HEK293T (cell line): ENCODE data around the gene CCDC80.
"Not testable (repeated sequence)": the region's sequence is repeated elsewhere in the genome, so short reads cannot be mapped to it uniquely, and the experiment has no call there.

Experiments
- CTCF ChIA-PET: fragments of 350-600 bp; formaldehyde crosslinking; extraction: SDS; loops from one replicate; lab custom pipeline; 2021; ENCODE audit warnings: antibody characterized with exemption, inconsistent platforms; lab: Yijun Ruan, JAX
- POLR2A ChIA-PET: fragments of 350-600 bp; formaldehyde crosslinking; extraction: SDS; loops from one replicate; lab custom pipeline; 2020; ENCODE audit warnings: antibody characterized with exemption, inconsistent platforms; lab: Yijun Ruan, JAX
- DNase-seq: peaks from one replicate; pipeline ENCODE4 v3.0.0; 2012; ENCODE audit warnings: mixed read lengths; ENCODE audit errors: extremely low spot score
- ARNT ChIP-seq: fragments of 450-650 bp; IDR thresholded peaks from 2 replicates; pipeline ENCODE4 v1.6.1; 2017; ENCODE audit warnings: mild to moderate bottlenecking
- BHLHE40 ChIP-seq: fragments of 450-650 bp; IDR thresholded peaks from 2 replicates; pipeline ENCODE4 v1.6.1; 2016; ENCODE audit warnings: mild to moderate bottlenecking, moderate library complexity, borderline replicate concordance
- CTBP1 ChIP-seq: fragments of 450-650 bp; IDR thresholded peaks from 2 replicates; pipeline ENCODE4 v1.6.1; 2016; ENCODE audit warnings: borderline replicate concordance
- ELF4 ChIP-seq: fragments of 450-650 bp; IDR thresholded peaks from 2 replicates; pipeline ENCODE4 v1.6.1; 2017; ENCODE audit warnings: antibody characterized with exemption
- FOXA1 ChIP-seq: fragments of 450-650 bp; IDR thresholded peaks from 2 replicates; pipeline ENCODE4 v1.6.1; 2016; ENCODE audit warnings: mild to moderate bottlenecking
- FOXK2 ChIP-seq: fragments of 450-650 bp; IDR thresholded peaks from 2 replicates; pipeline ENCODE4 v1.6.1; 2016; ENCODE audit warnings: mild to moderate bottlenecking
- FOXM1 ChIP-seq: fragments of 450-650 bp; IDR thresholded peaks from 2 replicates; pipeline ENCODE4 v1.6.1; 2017; ENCODE audit warnings: mild to moderate bottlenecking, borderline replicate concordance
- HDGF ChIP-seq: fragments of 450-650 bp; IDR thresholded peaks from 2 replicates; pipeline ENCODE4 v1.6.1; 2017; ENCODE audit warnings: antibody characterized with exemption, borderline replicate concordance
- L3MBTL2 ChIP-seq: fragments of 450-650 bp; conservative IDR thresholded peaks from 2 replicates; pipeline ENCODE4 v1.6.1; 2016; ENCODE audit warnings: mild to moderate bottlenecking
- LEF1 ChIP-seq: fragments of 450-650 bp; IDR thresholded peaks from 2 replicates; pipeline ENCODE4 v1.6.1; 2017; ENCODE audit warnings: mild to moderate bottlenecking, borderline replicate concordance
- NFRKB ChIP-seq: fragments of 450-650 bp; IDR thresholded peaks from 2 replicates; pipeline ENCODE4 v1.6.1; 2016; ENCODE audit warnings: mild to moderate bottlenecking, moderate library complexity
- PKNOX1 ChIP-seq: fragments of 450-650 bp; IDR thresholded peaks from 2 replicates; pipeline ENCODE4 v1.6.1; 2016
- SP1 ChIP-seq: fragments of 450-650 bp; IDR thresholded peaks from 2 replicates; pipeline ENCODE4 v1.6.1; 2017
- SUZ12 ChIP-seq: fragments of 450-650 bp; IDR thresholded peaks from 2 replicates; pipeline ENCODE4 v1.6.1; 2016; ENCODE audit warnings: mild to moderate bottlenecking
- TARDBP ChIP-seq: fragments of 450-650 bp; IDR thresholded peaks from 2 replicates; pipeline ENCODE4 v1.6.1; 2016
- ZNF384 ChIP-seq: fragments of 450-650 bp; IDR thresholded peaks from 2 replicates; pipeline ENCODE4 v1.6.1; 2016

CCDC80 gene

GRCh38 chr3:112572701-112573100 is 68.2 kb downstream of the CCDC80 start:
- ChIA-PET POLR2A (no interaction called here), CTCF (no interaction called here)
- DNase-seq, result no peak
- TF ChIP-seq L3MBTL2 (no peak), ELF4 (no peak), LEF1 (no peak), FOXM1 (no peak), NFRKB (no peak), CTBP1 (no peak), SP1 (no peak), SUZ12 (no peak)

- DNase-seq, result no peak
- POLR2A ChIA-PET, result interaction anchor here (1.0 kb wide), 1 partner anchor 8 kb away, joined by 4 read pairs; no protein-coding TSS in a partner anchor
- TF ChIP-seq L3MBTL2 (no peak), FOXM1 (no peak), ZNF384 (no peak), ELF4 (no peak), CTBP1 (no peak), SUZ12 (no peak), LEF1 (no peak), FOXA1 (no peak), SP1 (no peak), ARNT (no peak), FOXK2 (no peak), TARDBP (no peak), PKNOX1 (no peak), NFRKB (no peak), BHLHE40 (no peak), HDGF (no peak)
- CTCF ChIA-PET, result interaction anchor here (1.0 kb wide), 1 partner anchor 12 kb away, joined by 3 read pairs; no protein-coding TSS in a partner anchor
Measured at GRCh38 chr3:112569265-112569664, 71.7 kb downstream of the CCDC80 start.

- CTCF ChIA-PET, result interaction anchor here (1.0 kb wide), 1 partner anchor 13 kb away, joined by 3 read pairs; no protein-coding TSS in a partner anchor
- POLR2A ChIA-PET, result no interaction called here
- no peak for DNase-seq
- no peak for TF ChIP-seq TARDBP
- no peak for TF ChIP-seq HDGF
- TF ChIP-seq BHLHE40, result no peak
- no peak for TF ChIP-seq CTBP1
- TF ChIP-seq L3MBTL2, result no peak
- TF ChIP-seq ZNF384, result no peak
- TF ChIP-seq SP1, result no peak
- no peak for TF ChIP-seq PKNOX1
- no peak for TF ChIP-seq ARNT
- no peak for TF ChIP-seq FOXM1
- TF ChIP-seq LEF1, result no peak
- TF ChIP-seq FOXK2, result no peak
Measured at GRCh38 chr3:112568642-112569041, 72.3 kb downstream of the CCDC80 start.

GRCh38 chr3:112564940-112565305 is 76.0 kb downstream of the CCDC80 start:
- DNase-seq, result no peak
- CTCF ChIA-PET, result no interaction called here
- TF ChIP-seq CTBP1 (no peak), TARDBP (no peak), FOXK2 (no peak), SP1 (no peak), LEF1 (no peak), FOXA1 (no peak), PKNOX1 (no peak)
- POLR2A ChIA-PET, result no interaction called here

- CTCF ChIA-PET, DNase-seq, POLR2A ChIA-PET: not testable (repeated sequence)
Measured at GRCh38 chr3:112564247-112564939, 76.5 kb downstream of the CCDC80 start.

- ChIA-PET POLR2A (interaction anchor here (0.6 to 1.8 kb wide), 12 partner anchors 10 to 1257 kb away, joined by 3 to 8 read pairs (median 5); no protein-coding TSS in a partner anchor), CTCF (interaction anchor here (0.6 to 0.7 kb wide), 2 partner anchors 44 to 450 kb away, joined by 3 to 4 read pairs; no protein-coding TSS in a partner anchor)
- TF ChIP-seq ELF4, result peak; percentile 87
- TF ChIP-seq SP1, result no peak
- TF ChIP-seq ZNF384, result no peak
- no peak for TF ChIP-seq FOXK2
- no peak for TF ChIP-seq FOXM1
- peak; percentile 73 for TF ChIP-seq L3MBTL2
- 0 out of 2 replicates have a peak, but pooled peaks have one; percentile 37 for TF ChIP-seq LEF1
- TF ChIP-seq BHLHE40, result peak; percentile 54; the same call in 1 of the 2 replicates
- TF ChIP-seq SUZ12, result no peak
- no peak for TF ChIP-seq FOXA1
- 0 out of 2 replicates have a peak, but pooled peaks have one; percentile 38 for TF ChIP-seq ARNT
- TF ChIP-seq PKNOX1, result peak; percentile 82
- TF ChIP-seq CTBP1, result no peak; the same call in 1 of the 2 replicates
- TF ChIP-seq TARDBP, result no peak
- no peak for TF ChIP-seq HDGF
- no peak for TF ChIP-seq NFRKB
Measured at GRCh38 chr3:112561734-112562529, 79.0 kb downstream of the CCDC80 start, which contains the start of the genes ATG3 and SLC35A5. Gene ATG3 (minus strand): TSS chr3:112561962. CDS start chr3:112561528, 434 bp downstream. Gene SLC35A5 (plus strand): TSS chr3:112562045. CDS start chr3:112563404, 1,359 bp downstream.

More at GRCh38 chr3:112561734-112562529, 79.0 kb downstream of the CCDC80 start, which contains the start of the genes ATG3 and SLC35A5:
- DNase-seq, result peak; percentile 93
